Caki2 (cell line): ENCODE results near the gene FYB2. TPM values are rescaled to one million over a fixed set of nuclear protein-coding genes. Genes with fewer than 3 reads are reported as not detected.
"Not testable (repeated sequence)": the region's sequence is repeated elsewhere in the genome, so short reads cannot be mapped to it uniquely, and the experiment has no call there.

Experiments used
- DNase-seq: peaks from one replicate; pipeline ENCODE4 v3.0.0-alpha.2; 2015; ENCODE audit warnings: low read depth
- in situ Hi-C: cut with HindIII; loops from 2 replicates; pipeline ENCODE4 v1.10.0; 2016; ENCODE audit warnings: low sequenced_read_pairs, low pct_unique_long_range_greater_than_20kb, mixed read lengths
- total RNA-seq: library from RNA; depleted of rRNA; stranded (reverse); fragments of >200 nt; shearing (Covaris generic); gene quantifications from 2 replicates; pipeline ENCODE4 v1.2.3, GENCODE V29; 2014; ENCODE audit warnings: low replicate concordance

The FYB2 gene
- total RNA-seq, 1 experiment from 2014 or later: not detected

DNA sequence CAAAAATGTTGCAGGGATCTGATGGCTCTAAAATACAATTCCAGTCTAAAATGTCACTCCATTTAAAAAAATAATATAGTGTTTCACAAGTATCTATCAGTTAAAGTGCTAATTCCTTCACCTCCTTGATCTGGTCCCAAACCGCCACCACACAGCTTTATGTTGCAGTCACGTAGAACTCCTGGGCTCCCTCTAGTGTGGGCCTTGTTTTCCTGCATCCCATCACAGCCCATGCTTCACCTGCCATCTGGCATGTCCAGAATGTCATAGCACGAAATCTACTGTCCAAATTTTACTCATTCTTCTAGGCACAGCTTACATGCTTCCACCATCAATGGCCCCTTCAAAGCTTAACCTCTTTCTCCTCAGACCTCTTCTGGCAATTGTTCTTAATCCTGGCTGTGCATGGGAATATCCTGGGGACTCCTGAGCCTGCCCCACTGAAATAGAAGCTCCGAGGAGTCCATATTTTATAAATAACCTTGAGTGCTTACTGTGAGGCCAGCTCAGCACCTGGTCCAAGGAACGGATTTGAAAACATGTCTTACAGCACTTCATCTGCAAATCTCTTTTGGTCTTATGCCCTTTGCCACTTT, 15.5 kb downstream of the FYB2 start:
- in situ Hi-C loops: no loop called here
- DNase-seq: peak; percentile 18

GRCh38 chr1:56799605-56800400, 19.4 kb downstream of the FYB2 start:
- in situ Hi-C loops: no loop called here
- no peak for DNase-seq

DNA sequence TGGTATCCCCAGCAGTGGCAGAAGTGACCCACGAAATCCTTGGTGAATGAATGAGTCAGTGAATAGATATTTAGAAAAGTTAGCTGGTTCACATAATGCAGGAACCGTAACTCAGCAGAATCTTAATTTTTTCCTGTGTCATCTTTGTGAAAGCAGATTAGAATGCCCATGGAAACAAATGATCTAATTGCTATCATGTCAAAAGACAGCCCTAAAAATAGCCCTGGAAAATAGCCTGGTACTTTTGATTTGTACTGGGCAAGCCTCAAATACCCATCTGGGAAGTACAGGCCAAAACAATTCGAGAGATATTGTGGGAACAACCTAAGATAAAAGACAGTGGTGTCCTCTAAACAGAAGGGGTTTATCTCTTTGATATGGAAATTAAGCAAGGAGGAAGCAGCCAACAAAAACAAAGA, 21.1 kb downstream of the FYB2 start:
- in situ Hi-C loops: no loop called here
- peak; percentile 55 for DNase-seq

- in situ Hi-C loops: no loop called here
- peak; percentile 48 for DNase-seq
These were observed 22.0 kb downstream of the FYB2 start for GRCh38 chr1:56797065-56797685.

DNA sequence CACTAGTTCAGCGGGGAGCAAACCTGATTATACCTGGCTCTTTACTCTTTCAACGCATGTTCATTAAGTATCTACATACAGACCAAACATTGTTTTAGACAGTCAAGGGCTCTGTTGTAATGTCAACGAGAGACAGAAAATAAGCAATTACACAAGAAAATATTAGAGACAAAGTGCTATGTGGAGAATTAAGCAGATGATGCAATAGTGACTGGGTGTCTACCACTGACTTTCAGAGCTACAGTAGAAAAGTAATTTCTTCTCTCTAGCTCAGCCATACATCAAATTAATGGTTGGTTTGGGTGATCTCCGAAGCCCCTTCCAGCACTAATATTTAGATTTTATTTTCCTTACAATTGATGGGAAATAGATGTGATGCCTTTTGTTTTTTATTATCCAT, 23.3 kb downstream of the FYB2 start:
- no peak for DNase-seq
- in situ Hi-C loops: no loop called here

DNA sequence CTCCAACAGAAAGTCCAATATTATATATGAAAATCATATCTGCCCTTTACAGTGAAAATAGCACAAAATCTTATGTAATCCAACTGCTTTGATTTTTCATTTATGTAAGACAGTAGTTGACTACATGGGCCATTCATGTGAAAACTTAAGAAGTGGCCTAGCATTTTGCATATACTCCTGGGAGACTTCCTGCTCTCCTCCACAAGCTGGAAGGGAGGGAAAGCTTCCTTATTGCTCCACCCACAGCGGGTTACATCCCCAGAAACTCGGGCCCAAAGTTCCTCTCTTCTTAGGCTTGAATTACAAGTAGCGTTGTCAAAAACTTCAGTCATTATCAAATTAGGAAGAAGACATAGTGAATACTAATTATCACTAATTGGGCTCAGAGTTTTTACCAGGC, 29.2 kb downstream of the FYB2 start:
- DNase-seq: no peak
- in situ Hi-C loops: no loop called here

DNA sequence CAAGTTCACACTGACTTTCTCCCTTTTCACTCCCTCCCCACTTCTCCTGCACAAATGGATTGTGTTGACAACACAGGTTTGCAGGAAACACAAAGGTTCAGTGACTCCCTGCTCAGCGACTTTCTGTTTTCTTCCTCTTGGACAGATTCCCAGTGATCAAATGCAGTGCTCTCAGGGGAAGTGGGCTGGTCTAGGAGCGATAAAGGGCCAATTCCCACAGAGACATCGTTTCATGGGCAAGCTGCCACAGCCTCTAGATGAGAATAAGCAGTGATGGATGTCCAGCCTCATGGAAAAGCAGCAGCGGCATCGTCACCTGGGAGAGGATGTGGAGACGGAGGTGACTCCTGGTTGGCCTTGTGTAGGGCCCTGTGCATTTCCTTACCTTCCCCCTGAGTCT, 30.6 kb downstream of the FYB2 start:
- DNase-seq: no peak
- in situ Hi-C loops: no loop called here

GRCh38 chr1:56788102-56788501, 31.1 kb downstream of the FYB2 start:
- DNase-seq: no peak
- in situ Hi-C loops: no loop called here

- in situ Hi-C loops: no loop called here
- DNase-seq: no peak
These were observed 31.9 kb downstream of the FYB2 start for GRCh38 chr1:56787330-56787729.

- in situ Hi-C loops: no loop called here
- no peak for DNase-seq
These were observed 36.4 kb downstream of the FYB2 start for GRCh38 chr1:56782773-56783172.

DNA sequence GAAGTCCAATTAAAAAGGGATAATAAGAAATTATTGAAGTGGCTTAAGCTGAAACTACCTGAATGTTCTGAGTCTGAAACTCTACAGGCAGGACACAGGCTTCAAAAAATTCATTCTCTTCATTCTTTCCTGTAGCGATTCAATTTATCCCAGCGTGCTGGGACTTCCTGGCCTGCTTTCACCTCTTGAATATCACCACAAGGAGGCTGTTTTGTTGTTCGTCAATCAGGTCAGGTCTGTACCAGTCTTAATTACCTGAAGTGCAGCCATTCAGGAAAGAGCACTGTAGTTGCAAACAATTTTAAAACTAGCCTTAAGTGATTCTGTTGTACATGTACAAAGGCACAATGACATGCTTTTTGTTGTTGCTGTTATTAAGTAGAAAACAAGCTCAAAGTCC, 38.4 kb downstream of the FYB2 start:
- in situ Hi-C loops: no loop called here
- DNase-seq: no peak

- in situ Hi-C loops: no loop called here
- no peak for DNase-seq
These were observed 39.0 kb downstream of the FYB2 start for GRCh38 chr1:56780128-56780750.

DNA sequence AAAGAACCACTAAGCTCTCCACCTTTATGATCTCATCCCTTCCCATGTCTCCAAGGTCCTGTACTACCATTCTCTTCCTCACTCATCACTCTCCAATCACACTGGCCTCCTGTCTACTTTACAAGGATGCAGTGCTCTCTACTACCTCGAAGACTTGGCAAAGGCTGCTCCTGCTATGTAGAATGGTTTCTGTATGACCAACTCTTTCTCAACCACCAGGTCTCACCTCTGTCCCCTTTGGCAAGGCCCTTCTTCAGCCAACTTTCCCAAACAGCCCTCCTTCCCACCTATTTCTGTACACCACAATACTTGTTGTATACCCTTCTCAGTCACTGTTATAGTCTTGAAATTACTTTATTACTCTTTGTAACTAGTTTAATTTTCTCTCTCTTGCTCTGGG, 41.2 kb downstream of the FYB2 start:
- in situ Hi-C loops: no loop called here
- DNase-seq: no peak

GRCh38 chr1:56774732-56775131, 44.5 kb downstream of the FYB2 start:
- in situ Hi-C loops, DNase-seq: not testable (repeated sequence)

DNA sequence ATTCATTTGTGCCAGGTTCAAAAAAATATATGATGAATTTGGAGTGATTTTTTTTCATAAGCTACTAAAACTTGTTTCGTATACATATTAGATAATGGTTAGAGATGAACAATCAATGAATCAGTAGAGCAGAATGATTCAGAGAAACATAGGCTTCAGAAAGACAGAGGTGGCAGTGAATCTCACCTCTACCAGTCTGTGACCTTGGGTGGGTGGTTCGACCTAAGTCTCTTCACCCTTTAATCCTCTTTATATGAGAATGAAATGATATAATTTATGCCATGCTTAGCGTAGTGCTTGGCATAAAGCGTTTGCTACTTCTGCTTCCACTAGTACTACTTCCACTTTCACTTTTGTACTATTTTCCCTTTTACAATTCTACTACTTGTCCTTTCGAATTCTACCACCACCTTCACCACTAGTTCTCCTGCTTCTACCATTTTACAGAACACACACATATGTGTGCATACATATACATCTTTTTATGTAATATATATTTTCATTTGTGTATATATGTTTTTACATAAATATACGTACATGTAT, 45.1 kb downstream of the FYB2 start:
- no peak for DNase-seq
- in situ Hi-C loops: no loop called here

DNA sequence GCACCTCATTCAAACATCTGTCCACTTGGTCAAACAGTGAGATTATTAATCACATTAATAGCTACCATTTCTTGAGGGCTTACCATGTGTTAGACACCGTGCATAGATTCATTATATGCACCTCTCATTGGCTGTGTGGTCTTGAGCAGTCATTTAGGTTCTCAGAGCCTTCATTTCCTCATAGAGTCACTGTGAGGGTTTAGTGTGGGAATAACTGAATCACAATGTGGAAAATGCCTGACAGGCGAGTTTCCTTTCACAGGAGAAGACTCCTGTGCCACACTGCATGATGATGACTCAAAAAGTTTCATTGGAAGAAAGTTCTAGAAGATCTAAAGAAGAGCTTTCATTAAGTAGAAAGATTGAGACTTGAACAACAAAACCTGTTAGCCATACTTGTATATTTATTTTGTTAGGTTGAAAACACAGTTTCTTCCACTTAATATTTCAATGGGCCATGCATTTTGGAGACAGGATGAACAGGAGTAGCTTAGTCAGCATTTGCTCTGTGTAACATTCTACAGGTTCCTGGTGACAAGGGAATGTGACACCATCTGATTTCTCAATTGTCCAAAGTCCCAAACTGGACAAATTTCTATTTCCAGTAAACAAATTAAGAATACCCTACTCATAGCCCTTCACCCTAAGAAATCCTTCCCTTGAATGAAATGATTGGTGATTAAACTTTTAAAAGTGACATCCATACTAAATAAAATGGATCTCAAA, 45.7 kb downstream of the FYB2 start:
- in situ Hi-C loops: no loop called here

DNA sequence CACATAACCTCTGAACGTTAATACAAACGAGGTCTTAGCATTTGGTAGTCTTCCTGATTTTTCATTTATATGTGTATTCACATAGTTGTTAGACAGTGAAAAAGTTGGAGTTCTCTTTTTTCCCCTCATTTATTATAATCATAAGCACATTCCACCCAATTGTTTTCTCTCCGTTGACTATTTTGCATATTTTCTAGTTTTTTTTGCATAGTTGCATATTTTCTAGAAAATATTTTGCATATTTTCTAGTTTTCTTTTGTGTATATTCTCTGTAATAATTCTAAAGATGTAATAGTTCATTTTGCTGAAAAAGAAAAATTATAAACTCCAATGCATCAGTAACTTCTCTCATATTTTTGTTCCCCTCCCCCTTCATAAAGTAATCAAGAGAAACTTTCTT, 47.5 kb downstream of the FYB2 start:
- in situ Hi-C loops: no loop called here
- DNase-seq: no peak

More for the DNA sequence above, 45.7 kb downstream of the FYB2 start:
- DNase-seq: no peak

- peak; percentile 3 for DNase-seq
- in situ Hi-C loops: no loop called here
These were observed 60.4 kb downstream of the FYB2 start for GRCh38 chr1:56758794-56759193.
